ENCODE measurements around the gene ST6GALNAC3.

Gene ST6GALNAC3

DNA sequence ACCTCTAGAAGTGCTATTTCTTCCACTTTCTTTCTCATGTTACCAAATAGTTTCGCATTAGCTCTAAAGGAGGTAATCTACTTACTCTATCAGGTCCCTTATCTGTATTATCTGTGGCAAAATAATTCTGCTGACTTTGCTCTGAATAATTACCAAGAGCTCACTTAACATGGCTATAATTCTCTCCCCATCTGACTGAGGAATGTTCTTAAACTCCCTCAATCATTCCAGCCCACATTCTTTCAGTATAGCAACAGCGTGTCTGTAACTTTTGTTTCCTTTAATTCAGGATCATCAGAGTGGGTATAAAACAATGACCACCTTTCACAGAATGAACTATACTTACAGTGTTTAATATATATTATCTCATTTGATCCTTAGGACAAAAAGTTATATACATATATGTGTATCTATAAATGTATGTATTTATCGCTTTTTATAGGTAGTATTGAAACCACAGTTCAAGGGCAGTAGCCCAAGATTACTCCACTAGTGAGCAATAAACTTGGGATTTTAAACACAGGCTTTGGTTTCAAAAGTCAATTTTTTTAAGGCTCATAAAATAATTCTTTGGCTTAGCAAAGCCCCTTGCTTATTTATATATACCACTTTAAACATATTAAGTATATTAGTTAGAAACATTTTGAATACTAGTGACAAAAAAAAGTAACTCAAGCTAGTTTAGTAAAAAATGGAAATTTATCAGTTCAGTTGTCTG, 36.1 kb upstream of the ST6GALNAC3 start:
- Histone ChIP-seq H3K4me1 (ENCODE audit: control insufficient read depth, insufficient read depth, low read length) (peaks cover 12% of the 10 kb centered on the region), H3K9me3 (ENCODE audit: control insufficient read depth, insufficient read depth, low read depth, low read length) (no peaks in the 10 kb centered on the region), H3K4me3 (ENCODE audit: low read depth, low read length) (no peak overlapping the region), H3K36me3 (ENCODE audit: control insufficient read depth in 2 of 2, insufficient read depth in 1 of 2, low read length in 2 of 2) (no peaks in the 10 kb centered on the region), H3K27ac (ENCODE audit: extremely low read depth, low read depth, low read length) (no peak overlapping the region)
- ChIA-PET POLR2A (interaction anchor here (1.0 kb wide), 1 partner anchor 36 kb away, joined by 4 read pairs; the partner anchor contains the start of gene ST6GALNAC3), CTCF (interaction anchor here (0.5 to 1.2 kb wide), 3 partner anchors 10 to 152 kb away, joined by 3 to 5 read pairs (median 5); no protein-coding TSS in a partner anchor)
- TF ChIP-seq, protein P1, sequence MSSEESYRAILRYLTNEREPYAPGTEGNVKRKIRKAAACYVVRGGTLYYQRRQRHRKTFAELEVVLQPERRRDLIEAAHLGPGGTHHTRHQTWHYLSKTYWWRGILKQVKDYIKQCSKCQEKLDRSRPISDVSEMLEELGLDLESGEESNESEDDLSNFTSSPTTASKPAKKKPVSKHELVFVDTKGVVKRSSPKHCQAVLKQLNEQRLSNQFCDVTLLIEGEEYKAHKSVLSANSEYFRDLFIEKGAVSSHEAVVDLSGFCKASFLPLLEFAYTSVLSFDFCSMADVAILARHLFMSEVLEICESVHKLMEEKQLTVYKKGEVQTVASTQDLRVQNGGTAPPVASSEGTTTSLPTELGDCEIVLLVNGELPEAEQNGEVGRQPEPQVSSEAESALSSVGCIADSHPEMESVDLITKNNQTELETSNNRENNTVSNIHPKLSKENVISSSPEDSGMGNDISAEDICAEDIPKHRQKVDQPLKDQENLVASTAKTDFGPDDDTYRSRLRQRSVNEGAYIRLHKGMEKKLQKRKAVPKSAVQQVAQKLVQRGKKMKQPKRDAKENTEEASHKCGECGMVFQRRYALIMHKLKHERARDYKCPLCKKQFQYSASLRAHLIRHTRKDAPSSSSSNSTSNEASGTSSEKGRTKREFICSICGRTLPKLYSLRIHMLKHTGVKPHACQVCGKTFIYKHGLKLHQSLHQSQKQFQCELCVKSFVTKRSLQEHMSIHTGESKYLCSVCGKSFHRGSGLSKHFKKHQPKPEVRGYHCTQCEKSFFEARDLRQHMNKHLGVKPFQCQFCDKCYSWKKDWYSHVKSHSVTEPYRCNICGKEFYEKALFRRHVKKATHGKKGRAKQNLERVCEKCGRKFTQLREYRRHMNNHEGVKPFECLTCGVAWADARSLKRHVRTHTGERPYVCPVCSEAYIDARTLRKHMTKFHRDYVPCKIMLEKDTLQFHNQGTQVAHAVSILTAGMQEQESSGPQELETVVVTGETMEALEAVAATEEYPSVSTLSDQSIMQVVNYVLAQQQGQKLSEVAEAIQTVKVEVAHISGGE (tag by site-specific recombination; conservative IDR thresholded peaks at IDR 0.05; ENCODE audit: low read depth): no peak
- peak; percentile 63 for TF ChIP-seq PRDM6 (tag by site-specific recombination; IDR thresholded peaks at IDR 0.05)
- TF ChIP-seq, protein P2, sequence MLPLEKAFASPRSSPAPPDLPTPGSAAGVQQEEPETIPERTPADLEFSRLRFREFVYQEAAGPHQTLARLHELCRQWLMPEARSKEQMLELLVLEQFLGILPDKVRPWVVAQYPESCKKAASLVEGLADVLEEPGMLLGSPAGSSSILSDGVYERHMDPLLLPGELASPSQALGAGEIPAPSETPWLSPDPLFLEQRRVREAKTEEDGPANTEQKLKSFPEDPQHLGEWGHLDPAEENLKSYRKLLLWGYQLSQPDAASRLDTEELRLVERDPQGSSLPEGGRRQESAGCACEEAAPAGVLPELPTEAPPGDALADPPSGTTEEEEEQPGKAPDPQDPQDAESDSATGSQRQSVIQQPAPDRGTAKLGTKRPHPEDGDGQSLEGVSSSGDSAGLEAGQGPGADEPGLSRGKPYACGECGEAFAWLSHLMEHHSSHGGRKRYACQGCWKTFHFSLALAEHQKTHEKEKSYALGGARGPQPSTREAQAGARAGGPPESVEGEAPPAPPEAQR (tag by site-specific recombination; IDR thresholded peaks at IDR 0.05): no peak
- TF ChIP-seq ZNF510 (tag by site-specific recombination; IDR thresholded peaks at IDR 0.05; ENCODE audit: insufficient replicate concordance): no peak
- TF ChIP-seq GLI2 (tag by site-specific recombination; IDR thresholded peaks at IDR 0.05; ENCODE audit: borderline replicate concordance, low read depth): no peak
- TF ChIP-seq, protein P3, sequence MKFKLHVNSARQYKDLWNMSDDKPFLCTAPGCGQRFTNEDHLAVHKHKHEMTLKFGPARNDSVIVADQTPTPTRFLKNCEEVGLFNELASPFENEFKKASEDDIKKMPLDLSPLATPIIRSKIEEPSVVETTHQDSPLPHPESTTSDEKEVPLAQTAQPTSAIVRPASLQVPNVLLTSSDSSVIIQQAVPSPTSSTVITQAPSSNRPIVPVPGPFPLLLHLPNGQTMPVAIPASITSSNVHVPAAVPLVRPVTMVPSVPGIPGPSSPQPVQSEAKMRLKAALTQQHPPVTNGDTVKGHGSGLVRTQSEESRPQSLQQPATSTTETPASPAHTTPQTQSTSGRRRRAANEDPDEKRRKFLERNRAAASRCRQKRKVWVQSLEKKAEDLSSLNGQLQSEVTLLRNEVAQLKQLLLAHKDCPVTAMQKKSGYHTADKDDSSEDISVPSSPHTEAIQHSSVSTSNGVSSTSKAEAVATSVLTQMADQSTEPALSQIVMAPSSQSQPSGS (tag by site-specific recombination; IDR thresholded peaks at IDR 0.05; ENCODE audit: low read depth): no peak
- no peak for TF ChIP-seq ZNF626 (tag by site-specific recombination; IDR thresholded peaks at IDR 0.05)
- TF ChIP-seq, protein P4, sequence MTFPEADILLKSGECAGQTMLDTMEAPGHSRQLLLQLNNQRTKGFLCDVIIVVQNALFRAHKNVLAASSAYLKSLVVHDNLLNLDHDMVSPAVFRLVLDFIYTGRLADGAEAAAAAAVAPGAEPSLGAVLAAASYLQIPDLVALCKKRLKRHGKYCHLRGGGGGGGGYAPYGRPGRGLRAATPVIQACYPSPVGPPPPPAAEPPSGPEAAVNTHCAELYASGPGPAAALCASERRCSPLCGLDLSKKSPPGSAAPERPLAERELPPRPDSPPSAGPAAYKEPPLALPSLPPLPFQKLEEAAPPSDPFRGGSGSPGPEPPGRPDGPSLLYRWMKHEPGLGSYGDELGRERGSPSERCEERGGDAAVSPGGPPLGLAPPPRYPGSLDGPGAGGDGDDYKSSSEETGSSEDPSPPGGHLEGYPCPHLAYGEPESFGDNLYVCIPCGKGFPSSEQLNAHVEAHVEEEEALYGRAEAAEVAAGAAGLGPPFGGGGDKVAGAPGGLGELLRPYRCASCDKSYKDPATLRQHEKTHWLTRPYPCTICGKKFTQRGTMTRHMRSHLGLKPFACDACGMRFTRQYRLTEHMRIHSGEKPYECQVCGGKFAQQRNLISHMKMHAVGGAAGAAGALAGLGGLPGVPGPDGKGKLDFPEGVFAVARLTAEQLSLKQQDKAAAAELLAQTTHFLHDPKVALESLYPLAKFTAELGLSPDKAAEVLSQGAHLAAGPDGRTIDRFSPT (tag by site-specific recombination; IDR thresholded peaks at IDR 0.05): 0 out of 2 replicates have a peak, but pooled peaks have one; percentile 40
- TF ChIP-seq ZNF658 (tag by site-specific recombination; IDR thresholded peaks at IDR 0.05): no peak
- TF ChIP-seq ZXDB (tag by site-specific recombination; IDR thresholded peaks at IDR 0.05): peak; percentile 68
- peak; percentile 13; the same call in 1 of the 2 replicates for TF ChIP-seq FEZF1 (tag by site-specific recombination; IDR thresholded peaks at IDR 0.05)
- TF ChIP-seq ZNF843 (tag by site-specific recombination; IDR thresholded peaks at IDR 0.05): 0 out of 2 replicates have a peak, but pooled peaks have one; percentile 28
- no peak for TF ChIP-seq ZNF202 (tag by site-specific recombination; IDR thresholded peaks at IDR 0.05; ENCODE audit: borderline replicate concordance)
- TF ChIP-seq WT1 (tag by site-specific recombination; IDR thresholded peaks at IDR 0.05): 0 out of 2 replicates have a peak, but pooled peaks have one; percentile 38

Data from HEK293 (cell line).